ENCODE data around the gene TXNDC15.

- no peak for TF ChIP-seq CTCF (IDR thresholded peaks at IDR 0.05; ENCODE audit: low read depth, low read length)
- no peak for TF ChIP-seq EZH2phosphoT487 (IDR thresholded peaks at IDR 0.05; ENCODE audit: low read depth)
Measured at GRCh38 chr5:134889335-134889734, 15.2 kb downstream of the TXNDC15 start.
